ENCODE data around the gene XRCC5.

GRCh38 chr2:216165711-216166110 lies 56.6 kb downstream of the XRCC5 start:
- TF ChIP-seq POLR2A (IDR thresholded peaks at IDR 0.05), result no peak
- TF ChIP-seq CTCF (IDR thresholded peaks at IDR 0.05 in 4 of 5, conservative IDR thresholded peaks at IDR 0.05 in 1 of 5), result no peak
